HEK293T (cell line): ENCODE results near the gene TTLL13.

Source experiments
- CTCF ChIA-PET: fragments of 350-600 bp; formaldehyde crosslinking; extraction: SDS; loops from one replicate; lab custom pipeline; 2021; ENCODE audit warnings: antibody characterized with exemption, inconsistent platforms; lab: Yijun Ruan, JAX
- POLR2A ChIA-PET: fragments of 350-600 bp; formaldehyde crosslinking; extraction: SDS; loops from one replicate; lab custom pipeline; 2020; ENCODE audit warnings: antibody characterized with exemption, inconsistent platforms; lab: Yijun Ruan, JAX
- DNase-seq: peaks from one replicate; pipeline ENCODE4 v3.0.0; 2012; ENCODE audit warnings: mixed read lengths; ENCODE audit errors: extremely low spot score
- ARNT ChIP-seq: fragments of 450-650 bp; IDR thresholded peaks from 2 replicates; pipeline ENCODE4 v1.6.1; 2017; ENCODE audit warnings: mild to moderate bottlenecking
- BHLHE40 ChIP-seq: fragments of 450-650 bp; IDR thresholded peaks from 2 replicates; pipeline ENCODE4 v1.6.1; 2016; ENCODE audit warnings: mild to moderate bottlenecking, moderate library complexity, borderline replicate concordance
- CTBP1 ChIP-seq: fragments of 450-650 bp; IDR thresholded peaks from 2 replicates; pipeline ENCODE4 v1.6.1; 2016; ENCODE audit warnings: borderline replicate concordance
- ELF4 ChIP-seq: fragments of 450-650 bp; IDR thresholded peaks from 2 replicates; pipeline ENCODE4 v1.6.1; 2017; ENCODE audit warnings: antibody characterized with exemption
- FOXA1 ChIP-seq: fragments of 450-650 bp; IDR thresholded peaks from 2 replicates; pipeline ENCODE4 v1.6.1; 2016; ENCODE audit warnings: mild to moderate bottlenecking
- FOXK2 ChIP-seq: fragments of 450-650 bp; IDR thresholded peaks from 2 replicates; pipeline ENCODE4 v1.6.1; 2016; ENCODE audit warnings: mild to moderate bottlenecking
- FOXM1 ChIP-seq: fragments of 450-650 bp; IDR thresholded peaks from 2 replicates; pipeline ENCODE4 v1.6.1; 2017; ENCODE audit warnings: mild to moderate bottlenecking, borderline replicate concordance
- HDGF ChIP-seq: fragments of 450-650 bp; IDR thresholded peaks from 2 replicates; pipeline ENCODE4 v1.6.1; 2017; ENCODE audit warnings: antibody characterized with exemption, borderline replicate concordance
- L3MBTL2 ChIP-seq: fragments of 450-650 bp; conservative IDR thresholded peaks from 2 replicates; pipeline ENCODE4 v1.6.1; 2016; ENCODE audit warnings: mild to moderate bottlenecking
- LEF1 ChIP-seq: fragments of 450-650 bp; IDR thresholded peaks from 2 replicates; pipeline ENCODE4 v1.6.1; 2017; ENCODE audit warnings: mild to moderate bottlenecking, borderline replicate concordance
- NFRKB ChIP-seq: fragments of 450-650 bp; IDR thresholded peaks from 2 replicates; pipeline ENCODE4 v1.6.1; 2016; ENCODE audit warnings: mild to moderate bottlenecking, moderate library complexity
- SP1 ChIP-seq: fragments of 450-650 bp; IDR thresholded peaks from 2 replicates; pipeline ENCODE4 v1.6.1; 2017
- SUZ12 ChIP-seq: fragments of 450-650 bp; IDR thresholded peaks from 2 replicates; pipeline ENCODE4 v1.6.1; 2016; ENCODE audit warnings: mild to moderate bottlenecking
- TARDBP ChIP-seq: fragments of 450-650 bp; IDR thresholded peaks from 2 replicates; pipeline ENCODE4 v1.6.1; 2016
- ZNF384 ChIP-seq: fragments of 450-650 bp; IDR thresholded peaks from 2 replicates; pipeline ENCODE4 v1.6.1; 2016
- TF ChIP-seq, protein P1 (sequence below): fragments of 450-650 bp; IDR thresholded peaks from 2 replicates; pipeline ENCODE4 v1.6.1; 2016

TTLL13 gene, protein sequence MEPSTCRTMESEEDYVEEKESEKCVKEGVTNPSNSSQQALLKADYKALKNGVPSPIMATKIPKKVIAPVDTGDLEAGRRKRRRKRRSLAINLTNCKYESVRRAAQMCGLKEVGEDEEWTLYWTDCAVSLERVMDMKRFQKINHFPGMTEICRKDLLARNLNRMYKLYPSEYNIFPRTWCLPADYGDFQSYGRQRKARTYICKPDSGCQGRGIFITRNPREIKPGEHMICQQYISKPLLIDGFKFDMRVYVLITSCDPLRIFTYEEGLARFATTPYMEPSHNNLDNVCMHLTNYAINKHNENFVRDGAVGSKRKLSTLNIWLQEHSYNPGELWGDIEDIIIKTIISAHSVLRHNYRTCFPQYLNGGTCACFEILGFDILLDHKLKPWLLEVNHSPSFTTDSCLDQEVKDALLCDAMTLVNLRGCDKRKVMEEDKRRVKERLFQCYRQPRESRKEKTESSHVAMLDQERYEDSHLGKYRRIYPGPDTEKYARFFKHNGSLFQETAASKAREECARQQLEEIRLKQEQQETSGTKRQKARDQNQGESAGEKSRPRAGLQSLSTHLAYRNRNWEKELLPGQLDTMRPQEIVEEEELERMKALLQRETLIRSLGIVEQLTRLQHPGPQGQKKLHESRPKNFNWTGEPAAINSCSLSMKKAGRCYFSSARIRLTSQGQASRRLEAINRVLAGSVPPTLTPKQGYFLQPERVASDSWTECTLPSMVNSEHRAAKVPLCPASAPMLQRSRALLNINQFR

GRCh38 chr15:90249203-90249863 is at the start of gene TTLL13:
Gene TTLL13 (plus strand): TSS chr15:90249556. CDS start chr15:90250631, 1,075 bp downstream.
- no peak for TF ChIP-seq BHLHE40
- TF ChIP-seq L3MBTL2: peak; percentile 84
- TF ChIP-seq ZNF384: peak; percentile 83; the same call in 1 of the 2 replicates
- DNase-seq: peak; percentile 96
- POLR2A ChIA-PET: interaction anchor here (0.5 to 4.4 kb wide), 15 partner anchors 9 to 277 kb away, joined by 3 to 37 read pairs (median 4); partner anchors contain the start of genes CIB1, GDPGP1, IQGAP1 and NGRN
- CTCF ChIA-PET: interaction anchor here (0.5 to 1.6 kb wide), 9 partner anchors 16 to 366 kb away, joined by 3 to 6 read pairs (median 4); partner anchors contain the start of genes CIB1 and NGRN

- no peak for DNase-seq
- POLR2A ChIA-PET: interaction anchor here (0.6 to 2.9 kb wide), 21 partner anchors 10 to 288 kb away, joined by 3 to 20 read pairs (median 5); partner anchors contain the start of genes ARPIN, CIB1, GDPGP1 and IDH2
- CTCF ChIA-PET: interaction anchor here (0.7 to 2.6 kb wide), 7 partner anchors 14 to 58 kb away, joined by 3 to 8 read pairs (median 3); no protein-coding TSS in a partner anchor
- TF ChIP-seq TARDBP (no peak), L3MBTL2 (no peak), HDGF (no peak), ZNF384 (no peak), ELF4 (no peak), FOXM1 (no peak), FOXK2 (no peak), BHLHE40 (no peak), SP1 (no peak), LEF1 (no peak), NFRKB (no peak), CTBP1 (no peak), SUZ12 (no peak), ARNT (no peak), FOXA1 (no peak)
- TF ChIP-seq, protein P1, sequence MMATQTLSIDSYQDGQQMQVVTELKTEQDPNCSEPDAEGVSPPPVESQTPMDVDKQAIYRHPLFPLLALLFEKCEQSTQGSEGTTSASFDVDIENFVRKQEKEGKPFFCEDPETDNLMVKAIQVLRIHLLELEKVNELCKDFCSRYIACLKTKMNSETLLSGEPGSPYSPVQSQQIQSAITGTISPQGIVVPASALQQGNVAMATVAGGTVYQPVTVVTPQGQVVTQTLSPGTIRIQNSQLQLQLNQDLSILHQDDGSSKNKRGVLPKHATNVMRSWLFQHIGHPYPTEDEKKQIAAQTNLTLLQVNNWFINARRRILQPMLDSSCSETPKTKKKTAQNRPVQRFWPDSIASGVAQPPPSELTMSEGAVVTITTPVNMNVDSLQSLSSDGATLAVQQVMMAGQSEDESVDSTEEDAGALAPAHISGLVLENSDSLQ: no peak
These were observed 48.7 kb upstream of the TTLL13 start for GRCh38 chr15:90200534-90201129.

DNA sequence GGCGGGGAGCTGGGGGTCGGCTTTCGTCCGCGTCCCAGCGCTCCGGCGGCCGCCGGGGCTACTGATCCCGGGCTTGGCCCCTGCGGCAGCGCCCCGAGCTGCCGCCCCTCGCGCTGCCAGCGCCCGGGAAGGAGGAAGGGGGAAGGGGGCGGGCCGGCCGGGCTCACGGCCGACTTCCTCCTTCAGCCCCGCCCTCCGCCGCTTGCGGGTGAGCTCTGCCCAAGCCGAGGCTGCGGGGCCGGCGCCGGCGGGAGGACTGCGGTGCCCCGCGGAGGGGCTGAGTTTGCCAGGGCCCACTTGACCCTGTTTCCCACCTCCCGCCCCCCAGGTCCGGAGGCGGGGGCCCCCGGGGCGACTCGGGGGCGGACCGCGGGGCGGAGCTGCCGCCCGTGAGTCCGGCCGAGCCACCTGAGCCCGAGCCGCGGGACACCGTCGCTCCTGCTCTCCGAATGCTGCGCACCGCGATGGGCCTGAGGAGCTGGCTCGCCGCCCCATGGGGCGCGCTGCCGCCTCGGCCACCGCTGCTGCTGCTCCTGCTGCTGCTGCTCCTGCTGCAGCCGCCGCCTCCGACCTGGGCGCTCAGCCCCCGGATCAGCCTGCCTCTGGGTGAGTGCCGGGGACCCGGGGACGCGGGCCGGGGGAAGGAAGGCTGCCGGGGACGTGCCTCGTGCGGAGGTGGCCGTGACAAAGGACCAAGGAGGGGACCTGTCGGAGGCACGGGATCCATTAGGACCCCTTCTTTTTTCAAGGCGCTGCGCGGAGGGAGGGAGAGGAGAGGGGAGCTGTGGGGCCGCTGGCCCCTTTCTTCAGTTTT is 48.0 kb upstream of the TTLL13 start, which contains the start of gene SEMA4B:
Gene SEMA4B, plus strand, starts transcription at position 201 of the 814 bp plus-strand sequence. Its CDS starts 249 bp downstream, at position 450.
- DNase-seq: peak; percentile 87
- POLR2A ChIA-PET: interaction anchor here (0.7 to 2.9 kb wide), 21 partner anchors 9 to 289 kb away, joined by 3 to 20 read pairs (median 5); partner anchors contain the start of genes ARPIN, CIB1, GDPGP1 and IDH2
- TF ChIP-seq ARNT: no peak
- TF ChIP-seq BHLHE40: no peak
- CTCF ChIA-PET: interaction anchor here (0.7 to 2.6 kb wide), 5 partner anchors 13 to 59 kb away, joined by 3 to 8 read pairs (median 3); no protein-coding TSS in a partner anchor

DNA sequence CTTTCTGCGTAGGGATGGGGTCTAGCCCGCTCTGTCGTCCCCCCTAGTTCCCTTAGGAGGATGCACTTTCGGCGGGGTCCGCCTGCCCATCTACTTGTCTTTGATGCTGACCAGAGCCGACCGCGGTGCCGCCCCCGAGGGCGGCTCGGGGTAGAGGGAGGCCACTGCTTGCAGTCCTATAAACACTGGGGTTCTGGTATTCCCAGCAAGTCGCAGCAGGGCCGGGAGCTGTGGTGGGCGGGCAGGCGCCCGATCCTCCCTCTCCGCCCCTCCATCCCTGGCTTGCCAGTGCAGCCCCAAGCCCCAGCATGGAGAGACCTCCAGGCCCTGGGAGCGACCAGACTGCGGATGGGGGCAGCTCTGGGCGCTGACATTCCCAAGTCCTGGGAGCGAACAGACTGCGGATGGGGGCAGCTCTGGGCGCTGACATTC is 47.4 kb upstream of the TTLL13 start:
- no peak for TF ChIP-seq HDGF
- TF ChIP-seq FOXM1: no peak
- no peak for TF ChIP-seq NFRKB
- no peak for TF ChIP-seq FOXA1
- TF ChIP-seq CTBP1: no peak
- no peak for TF ChIP-seq LEF1
- no peak for TF ChIP-seq ZNF384
- TF ChIP-seq, protein P1: no peak
- no peak for TF ChIP-seq BHLHE40
- no peak for TF ChIP-seq TARDBP
- no peak for TF ChIP-seq L3MBTL2
- TF ChIP-seq FOXK2: no peak
- no peak for TF ChIP-seq ELF4
- no peak for TF ChIP-seq SP1
- ChIA-PET CTCF (interaction anchor here (1.3 to 1.9 kb wide), 2 partner anchors 31 to 59 kb away, joined by 3 to 8 read pairs; no protein-coding TSS in a partner anchor), POLR2A (interaction anchor here (1.2 to 2.9 kb wide), 7 partner anchors 11 to 289 kb away, joined by 3 to 18 read pairs (median 5); partner anchors contain the start of genes ARPIN, CIB1, GDPGP1 and TTLL13)
- DNase-seq: peak; percentile 38
